SK-N-SH treated with all-trans-retinoic acid at 6 μM for 48 hours (cell line): Measurements from ENCODE around the gene PDRG1.

ENCODE experiments used
- ATAC-seq: fragments of 200-7000 bp; cut with Tn5 transposase; 3 replicates; pipeline ENCODE4 v1.9.1; 2020; ENCODE audit warnings: mild to moderate bottlenecking, moderate library complexity
- BACH2 ChIP-seq: fragments of 250-450 bp; sonication (Bioruptor Pico); IDR thresholded peaks from 2 replicates; pipeline ENCODE4 v1.9.0; 2021; ENCODE audit warnings: mild to moderate bottlenecking, borderline replicate concordance
- CSDC2 ChIP-seq: fragments of 250-450 bp; sonication (Bioruptor Pico); IDR thresholded peaks from 2 replicates; pipeline ENCODE4 v1.5.0; 2020; ENCODE audit warnings: mild to moderate bottlenecking, moderate library complexity
- ESRRG ChIP-seq: fragments of 250-450 bp; sonication (Bioruptor Pico); IDR thresholded peaks from 2 replicates; pipeline ENCODE4 v1.6.1; 2021; ENCODE audit warnings: mild to moderate bottlenecking
- ISL1 ChIP-seq: fragments of 250-450 bp; sonication (Bioruptor Pico); IDR thresholded peaks from 2 replicates; pipeline ENCODE4 v2.1.2; 2022; ENCODE audit warnings: mild to moderate bottlenecking, moderate library complexity
- OSR1 ChIP-seq: fragments of 250-450 bp; sonication (Bioruptor Pico); IDR thresholded peaks from 2 replicates; pipeline ENCODE4 v1.8.0; 2022; ENCODE audit warnings: moderate library complexity, mild to moderate bottlenecking, inconsistent platforms
- PATZ1 ChIP-seq: fragments of 250-450 bp; sonication (Bioruptor Pico); IDR thresholded peaks from 2 replicates; pipeline ENCODE4 v1.8.0; 2020; ENCODE audit warnings: mild to moderate bottlenecking, moderate library complexity, borderline replicate concordance
- PPARA ChIP-seq: fragments of 250-450 bp; sonication (Bioruptor Pico); IDR thresholded peaks from 2 replicates; pipeline ENCODE4 v1.5.0; 2020; ENCODE audit warnings: mild to moderate bottlenecking, borderline replicate concordance
- RARB ChIP-seq: fragments of 250-450 bp; sonication (Bioruptor Pico); IDR thresholded peaks from 2 replicates; pipeline ENCODE4 v1.8.0; 2021; ENCODE audit warnings: mild to moderate bottlenecking, moderate library complexity
- TCF4 ChIP-seq: fragments of 250-450 bp; sonication (Bioruptor Pico); IDR thresholded peaks from 2 replicates; pipeline ENCODE4 v1.8.0; 2021; ENCODE audit warnings: mild to moderate bottlenecking, moderate library complexity, borderline replicate concordance
- ZC3H10 ChIP-seq: fragments of 250-450 bp; sonication (Bioruptor Pico); IDR thresholded peaks from 2 replicates; pipeline ENCODE4 v1.5.1; 2021; ENCODE audit warnings: mild to moderate bottlenecking, moderate library complexity
- ZFP30 ChIP-seq: fragments of 450-650 bp; formaldehyde crosslinking; IDR thresholded peaks from 2 replicates; pipeline ENCODE4 v1.5.0; 2022; ENCODE audit warnings: mild to moderate bottlenecking, moderate library complexity
- ZNF565 ChIP-seq: fragments of 450-650 bp; formaldehyde crosslinking; conservative IDR thresholded peaks from 2 replicates; pipeline ENCODE4 v1.5.0; 2020; ENCODE audit warnings: low read depth, mild to moderate bottlenecking, moderate library complexity
- ZNF70 ChIP-seq: fragments of 450-650 bp; formaldehyde crosslinking; IDR thresholded peaks from 2 replicates; pipeline ENCODE4 v1.5.0; 2020; ENCODE audit warnings: mild to moderate bottlenecking, moderate library complexity
- ZNF8 ChIP-seq: fragments of 450-650 bp; formaldehyde crosslinking; IDR thresholded peaks from 2 replicates; pipeline ENCODE4 v1.5.0; 2020; ENCODE audit warnings: mild to moderate bottlenecking, moderate library complexity
- TF ChIP-seq, protein P1 (sequence below): fragments of 250-450 bp; sonication (Bioruptor Pico); IDR thresholded peaks from 2 replicates; pipeline ENCODE4 v1.5.0; 2020; ENCODE audit warnings: mild to moderate bottlenecking, moderate library complexity
- TF ChIP-seq, protein P2 (sequence below): fragments of 250-450 bp; sonication (Bioruptor Pico); IDR thresholded peaks from 2 replicates; pipeline ENCODE4 v1.8.0; 2021; ENCODE audit warnings: low read depth, mild to moderate bottlenecking, moderate library complexity, borderline replicate concordance

PDRG1 gene

GRCh38 chr20:31968291-31969126 lies 16.7 kb upstream of the PDRG1 start (continued):
- TF ChIP-seq PATZ1 (peak; percentile 50; the same call in 1 of the 2 replicates), ZC3H10 (CRISPR knock-in tag) (peak; percentile 86; the same call in 1 of the 2 replicates), ESRRG (no peak), PPARA (peak; percentile 81; the same call in 1 of the 2 replicates)
- TF ChIP-seq, protein P1, sequence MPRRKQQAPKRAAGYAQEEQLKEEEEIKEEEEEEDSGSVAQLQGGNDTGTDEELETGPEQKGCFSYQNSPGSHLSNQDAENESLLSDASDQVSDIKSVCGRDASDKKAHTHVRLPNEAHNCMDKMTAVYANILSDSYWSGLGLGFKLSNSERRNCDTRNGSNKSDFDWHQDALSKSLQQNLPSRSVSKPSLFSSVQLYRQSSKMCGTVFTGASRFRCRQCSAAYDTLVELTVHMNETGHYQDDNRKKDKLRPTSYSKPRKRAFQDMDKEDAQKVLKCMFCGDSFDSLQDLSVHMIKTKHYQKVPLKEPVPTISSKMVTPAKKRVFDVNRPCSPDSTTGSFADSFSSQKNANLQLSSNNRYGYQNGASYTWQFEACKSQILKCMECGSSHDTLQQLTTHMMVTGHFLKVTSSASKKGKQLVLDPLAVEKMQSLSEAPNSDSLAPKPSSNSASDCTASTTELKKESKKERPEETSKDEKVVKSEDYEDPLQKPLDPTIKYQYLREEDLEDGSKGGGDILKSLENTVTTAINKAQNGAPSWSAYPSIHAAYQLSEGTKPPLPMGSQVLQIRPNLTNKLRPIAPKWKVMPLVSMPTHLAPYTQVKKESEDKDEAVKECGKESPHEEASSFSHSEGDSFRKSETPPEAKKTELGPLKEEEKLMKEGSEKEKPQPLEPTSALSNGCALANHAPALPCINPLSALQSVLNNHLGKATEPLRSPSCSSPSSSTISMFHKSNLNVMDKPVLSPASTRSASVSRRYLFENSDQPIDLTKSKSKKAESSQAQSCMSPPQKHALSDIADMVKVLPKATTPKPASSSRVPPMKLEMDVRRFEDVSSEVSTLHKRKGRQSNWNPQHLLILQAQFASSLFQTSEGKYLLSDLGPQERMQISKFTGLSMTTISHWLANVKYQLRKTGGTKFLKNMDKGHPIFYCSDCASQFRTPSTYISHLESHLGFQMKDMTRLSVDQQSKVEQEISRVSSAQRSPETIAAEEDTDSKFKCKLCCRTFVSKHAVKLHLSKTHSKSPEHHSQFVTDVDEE (CRISPR knock-in tag): peak; percentile 98
- TF ChIP-seq, protein P2, sequence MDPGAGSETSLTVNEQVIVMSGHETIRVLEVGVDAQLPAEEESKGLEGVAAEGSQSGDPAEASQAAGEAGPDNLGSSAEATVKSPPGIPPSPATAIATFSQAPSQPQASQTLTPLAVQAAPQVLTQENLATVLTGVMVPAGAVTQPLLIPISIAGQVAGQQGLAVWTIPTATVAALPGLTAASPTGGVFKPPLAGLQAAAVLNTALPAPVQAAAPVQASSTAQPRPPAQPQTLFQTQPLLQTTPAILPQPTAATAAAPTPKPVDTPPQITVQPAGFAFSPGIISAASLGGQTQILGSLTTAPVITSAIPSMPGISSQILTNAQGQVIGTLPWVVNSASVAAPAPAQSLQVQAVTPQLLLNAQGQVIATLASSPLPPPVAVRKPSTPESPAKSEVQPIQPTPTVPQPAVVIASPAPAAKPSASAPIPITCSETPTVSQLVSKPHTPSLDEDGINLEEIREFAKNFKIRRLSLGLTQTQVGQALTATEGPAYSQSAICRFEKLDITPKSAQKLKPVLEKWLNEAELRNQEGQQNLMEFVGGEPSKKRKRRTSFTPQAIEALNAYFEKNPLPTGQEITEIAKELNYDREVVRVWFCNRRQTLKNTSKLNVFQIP: 0 out of 2 replicates have a peak, but pooled peaks have one; percentile 31

DNA sequence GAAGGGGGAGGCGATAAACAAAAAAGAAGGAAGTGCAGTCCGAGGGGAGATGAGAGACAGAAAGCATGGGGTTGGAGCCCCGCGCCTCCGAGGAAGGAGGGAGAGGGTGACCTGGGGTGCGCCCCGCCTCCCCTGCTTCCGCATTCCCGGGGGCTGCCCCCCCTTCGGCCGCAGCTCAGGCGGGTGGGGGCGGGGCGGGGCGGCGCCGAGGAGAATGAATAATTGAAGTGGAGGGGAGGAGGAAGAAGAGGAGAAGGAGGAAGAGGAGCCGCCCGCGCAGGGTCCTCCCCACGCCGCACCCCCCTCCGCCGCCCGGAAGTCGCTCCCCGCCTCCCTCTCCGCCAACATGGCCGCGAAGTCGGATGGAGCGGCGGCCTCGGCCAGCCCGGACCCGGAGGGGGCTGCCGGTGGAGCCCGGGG lies 16.0 kb upstream of the PDRG1 start, which contains the start of gene XKR7:
Gene XKR7, plus strand, starts transcription at position 322 of the 420 bp plus-strand sequence. Its CDS starts 25 bp downstream, at position 347.
- TF ChIP-seq ZNF70: no peak
- TF ChIP-seq ZNF565 (CRISPR knock-in tag): no peak
- no peak for TF ChIP-seq BACH2
- TF ChIP-seq TCF4 (CRISPR knock-in tag): no peak
- TF ChIP-seq, protein P1 (CRISPR knock-in tag): no peak
- no peak for TF ChIP-seq ZNF8 (CRISPR knock-in tag)

GRCh38 chr20:31966991-31967655 lies 15.3 kb upstream of the PDRG1 start:
- TF ChIP-seq PPARA: no peak
- no peak for TF ChIP-seq ZFP30
- no peak for TF ChIP-seq ZC3H10 (CRISPR knock-in tag)
- no peak for TF ChIP-seq ZNF8 (CRISPR knock-in tag)
- no peak for TF ChIP-seq CSDC2 (CRISPR knock-in tag)
- no peak for TF ChIP-seq RARB (CRISPR knock-in tag)
- no peak for TF ChIP-seq OSR1 (CRISPR knock-in tag)
- no peak for TF ChIP-seq TCF4 (CRISPR knock-in tag)
- no peak for TF ChIP-seq PATZ1
- TF ChIP-seq ISL1: no peak
- TF ChIP-seq ZNF70: no peak
- no peak for TF ChIP-seq ZNF565 (CRISPR knock-in tag)
- ATAC-seq: no peak

More for the DNA sequence above, 16.0 kb upstream of the PDRG1 start, which contains the start of gene XKR7:
- ATAC-seq: no peak
